Fibroblast of the aortic adventitia (primary cell): ENCODE data around the gene TMEM91. TPM values are rescaled to one million over a fixed set of nuclear protein-coding genes. Genes with fewer than 3 reads are reported as not detected.

Experiments used
- DNase-seq: peaks from one replicate; pipeline ENCODE4 v3.0.0-alpha.2; 2010; ENCODE audit warnings: low read depth
- H3K4me3 ChIP-seq: 2 replicates; pipeline ENCODE4 v1.5.1; 2011; ENCODE audit warnings: low read depth, mild to moderate bottlenecking, control low read depth, low read length, moderate library complexity
- CTCF ChIP-seq: IDR thresholded peaks from 2 replicates; pipeline ENCODE4 v1.5.1; 2011; ENCODE audit warnings: mild to moderate bottlenecking, low read length, control low read depth, inconsistent platforms; ENCODE audit not compliant: insufficient read depth
- total RNA-seq: library from RNA; depleted of rRNA; stranded (reverse); fragments of >200 nt; gene quantifications from 2 replicates; pipeline ENCODE4 v1.2.3, GENCODE V29; 2012; ENCODE audit warnings: low replicate concordance

TMEM91 gene
- total RNA-seq, 1 donor = 5.6 TPM

GRCh38 chr19:41330946-41331678, 45.2 kb upstream of the TMEM91 start:
- H3K4me3 ChIP-seq = no peak overlapping the region
- no peak for DNase-seq
- TF ChIP-seq CTCF = no peak

GRCh38 chr19:41332000-41332399, 44.3 kb upstream of the TMEM91 start:
- no peak overlapping the region for H3K4me3 ChIP-seq
- DNase-seq = no peak
- no peak for TF ChIP-seq CTCF

- H3K4me3 ChIP-seq = no peak overlapping the region
- TF ChIP-seq CTCF = no peak
- DNase-seq = no peak
Observed at GRCh38 chr19:41332468-41332867, 43.9 kb upstream of the TMEM91 start.

GRCh38 chr19:41334793-41335192, 41.5 kb upstream of the TMEM91 start:
- H3K4me3 ChIP-seq = no peak overlapping the region
- DNase-seq = no peak
- TF ChIP-seq CTCF = no peak

- TF ChIP-seq CTCF = no peak
- no peak for DNase-seq
- H3K4me3 ChIP-seq = no peak overlapping the region
Observed at GRCh38 chr19:41335467-41335866, 40.9 kb upstream of the TMEM91 start.

- no peak for TF ChIP-seq CTCF
- H3K4me3 ChIP-seq = no peak overlapping the region
- peak; percentile 66 for DNase-seq
Observed at GRCh38 chr19:41339936-41340335, 36.4 kb upstream of the TMEM91 start.
